CD14-positive monocyte (primary cell): ENCODE results near the gene HDAC4. TPM values are rescaled to one million over a fixed set of nuclear protein-coding genes. Genes with fewer than 3 reads are reported as not detected.

Experiments
- DNase-seq, 3 donors: peaks; one replicate each; pipeline ENCODE4 v3.0.0-alpha.2; 2011 to 2022
- H2AFZ ChIP-seq: 2 replicates; pipeline ENCODE4 v1.6.0; 2012; ENCODE audit warnings: mild to moderate bottlenecking, low read depth, low read length, inconsistent platforms; ENCODE audit not compliant: insufficient read depth, poor library complexity, severe bottlenecking
- H3K27ac ChIP-seq, 2 donors: 1 replicate in 1 of 2; 2 replicates in 1 of 2; pipeline ENCODE4 v1.5.1; 2012 to 2013; ENCODE audit warnings: low read length in 2 of 2, control low read depth in 1 of 2, inconsistent platforms in 1 of 2, low read depth in 1 of 2, mild to moderate bottlenecking in 1 of 2
- H3K27me3 ChIP-seq, 2 donors: one replicate each; pipeline versions ENCODE4 v1.6.0 to v1.6.1; 2011 to 2013; ENCODE audit warnings: low read length in 2 of 2; ENCODE audit not compliant: control insufficient read depth in 2 of 2, insufficient read depth in 2 of 2
- H3K36me3 ChIP-seq, 2 donors: replicated peaks in 1 of 2; 1 replicate in 1 of 2; 2 replicates in 1 of 2; pipeline versions ENCODE4 v1.5.1 to v1.6.1; 2012 to 2013; ENCODE audit warnings: low read length in 2 of 2, control low read depth in 1 of 2, inconsistent platforms in 1 of 2, mild to moderate bottlenecking in 1 of 2; ENCODE audit not compliant: insufficient read depth in 2 of 2, control insufficient read depth in 1 of 2
- H3K4me1 ChIP-seq, 2 donors: 1 replicate in 1 of 2; 2 replicates in 1 of 2; pipeline versions ENCODE4 v1.5.1 to v1.6.1; 2012 to 2013; ENCODE audit warnings: low read length in 2 of 2, control low read depth in 1 of 2, inconsistent platforms in 1 of 2, mild to moderate bottlenecking in 1 of 2, moderate library complexity in 1 of 2; ENCODE audit not compliant: insufficient read depth in 2 of 2, control insufficient read depth in 1 of 2
- H3K4me2 ChIP-seq: replicated peaks from 2 replicates; pipeline ENCODE3; 2012; ENCODE audit warnings: low read length, moderate library complexity, mild to moderate bottlenecking; ENCODE audit not compliant: poor library complexity, severe bottlenecking; ENCODE audit errors: extremely low read depth
- H3K4me3 ChIP-seq, 3 experiments: fragments of 200-600 bp in 1 of 3; sonication (generic) in 1 of 3; replicated peaks in 1 of 3; 1 replicate in 2 of 3; 2 replicates in 1 of 3; pipeline ENCODE4 v1.5.1; 2011 to 2013; ENCODE audit warnings: low read length in 3 of 3, mild to moderate bottlenecking in 3 of 3, control low read depth in 2 of 3, low read depth in 2 of 3, inconsistent platforms in 1 of 3, moderate library complexity in 1 of 3
- H3K79me2 ChIP-seq: 2 replicates; pipeline ENCODE4 v1.6.0; 2012; ENCODE audit warnings: mild to moderate bottlenecking, control low read depth, inconsistent platforms, low read length, moderate library complexity; ENCODE audit not compliant: insufficient read depth
- H3K9ac ChIP-seq: 2 replicates; pipeline ENCODE4 v1.6.0; 2017; ENCODE audit warnings: low read length, mild to moderate bottlenecking; ENCODE audit not compliant: insufficient read depth, poor library complexity, severe bottlenecking
- H3K9me3 ChIP-seq, 2 donors: replicated peaks in 1 of 2; 1 replicate in 1 of 2; 2 replicates in 1 of 2; pipeline versions ENCODE4 v1.5.1 to v1.6.1; 2012 to 2013; ENCODE audit warnings: low read length in 2 of 2, control low read depth in 1 of 2; ENCODE audit not compliant: control insufficient read depth in 1 of 2, insufficient read depth in 1 of 2
- H4K20me1 ChIP-seq: 2 replicates; pipeline ENCODE4 v1.6.0; 2012; ENCODE audit warnings: mild to moderate bottlenecking, low read length, control low read depth, moderate library complexity; ENCODE audit not compliant: insufficient read depth
- H3K27ac Mint-ChIP-seq, 7 donors: one replicate each; pipeline ENCODE4 v1.8.0; 2020; ENCODE audit warnings: mild to moderate bottlenecking in 7 of 7, mixed read lengths in 7 of 7, moderate library complexity in 6 of 7, inconsistent platforms in 2 of 7
- H3K27me3 Mint-ChIP-seq, 3 donors: one replicate each; pipeline ENCODE4 v1.8.0; 2021 to 2022; ENCODE audit warnings: low read depth in 3 of 3, mild to moderate bottlenecking in 3 of 3, mixed read lengths in 3 of 3, moderate library complexity in 3 of 3, inconsistent platforms in 1 of 3
- H3K36me3 Mint-ChIP-seq, 2 donors: one replicate each; pipeline ENCODE4 v1.8.0; 2020; ENCODE audit warnings: mixed read lengths in 2 of 2, inconsistent platforms in 1 of 2, mild to moderate bottlenecking in 1 of 2
- H3K4me1 Mint-ChIP-seq: one replicate; pipeline ENCODE4 v1.8.0; 2020; ENCODE audit warnings: mild to moderate bottlenecking, mixed read lengths
- H3K4me3 Mint-ChIP-seq, 2 donors: one replicate each; pipeline ENCODE4 v1.8.0; 2020; ENCODE audit warnings: mild to moderate bottlenecking in 2 of 2, mixed read lengths in 2 of 2, moderate library complexity in 1 of 2
- H3K9me3 Mint-ChIP-seq, 7 donors: one replicate each; pipeline ENCODE4 v1.8.0; 2020 to 2022; ENCODE audit warnings: mixed read lengths in 7 of 7, mild to moderate bottlenecking in 6 of 7, moderate library complexity in 6 of 7, inconsistent platforms in 2 of 7
- CTCF ChIP-seq: fragments of 200-600 bp; IDR thresholded peaks from one replicate; pipeline ENCODE4 v1.8.0; 2022; ENCODE audit warnings: antibody characterized with exemption, mild to moderate bottlenecking
- WGBS: methylation state at CpG from one replicate; pipeline ENCODE4 v1.1.5; 2013; ENCODE audit warnings: missing lambda C conversion rate; ENCODE audit not compliant: insufficient coverage; 5-methylcytosine and 5-hydroxymethylcytosine counted together
- intact Hi-C, 2 donors: fragments of 100-400 bp; cut with micrococcal nuclease; formaldehyde crosslinking; loops; one replicate each; pipeline versions ENCODE4 v1.15.0 to v1.15.1; 2023
- polyA plus RNA-seq, 3 donors: library from polyadenylated mRNA; depleted of rRNA in 1 of 3; unstranded in 2 of 3; stranded (reverse) in 1 of 3; fragments of 300-500 nt in 2 of 3; fragments of >200 nt in 1 of 3; fragmentation: Illumina TruSeq in 2 of 3; gene quantifications; 1 replicate in 2 of 3; 2 replicates in 1 of 3; pipeline ENCODE4 v1.2.3, GENCODE V29; 2012 to 2021

HDAC4 gene
- polyA plus RNA-seq, 3 donors = 3.3 to 23.0 (median 4.5) TPM

DNA sequence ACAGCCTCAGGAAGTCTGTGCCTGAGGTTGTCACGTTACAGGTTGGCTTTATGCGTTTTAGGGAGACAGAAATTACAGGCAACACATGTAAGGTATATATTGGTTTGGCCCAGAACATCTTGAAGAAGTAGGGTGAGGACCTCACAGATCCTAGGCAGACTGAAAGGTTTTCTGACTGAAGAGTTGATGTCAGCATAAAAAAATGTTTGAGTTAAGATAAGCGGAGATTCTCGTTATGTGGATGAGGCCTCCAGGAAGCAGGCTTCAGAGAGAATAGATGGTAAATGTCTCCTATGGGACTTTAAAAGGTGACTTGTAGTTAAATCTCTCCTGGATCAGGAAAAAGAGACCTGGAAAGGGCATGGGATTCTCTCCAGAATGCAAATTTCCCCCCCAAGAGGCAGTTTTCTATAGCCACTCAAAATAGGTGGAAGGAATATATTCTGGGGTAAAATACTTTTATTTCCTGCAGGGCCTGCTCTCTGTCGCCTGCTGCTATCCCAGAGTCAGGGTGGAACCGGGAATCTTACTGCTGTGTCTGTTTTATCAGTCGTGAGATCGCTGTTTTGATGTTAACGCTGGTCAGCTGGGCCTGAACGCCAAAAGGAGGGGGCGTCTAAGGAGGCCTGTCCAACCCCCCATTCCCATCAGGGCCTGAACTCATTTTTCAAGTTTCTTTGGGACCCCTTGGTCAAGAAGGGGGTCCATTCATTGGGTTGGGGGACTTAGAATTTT, 171.1 kb downstream of the HDAC4 start:
- peaks cover 88% of the 10 kb centered on the region for H3K4me1 Mint-ChIP-seq
- Histone ChIP-seq H3K9ac (no peak overlapping the region), H3K9me3 (no peaks in the 10 kb centered on the region), H3K79me2 (peaks cover 100% of the 10 kb centered on the region), H3K4me2 (peak overlapping the region; percentile 48), H4K20me1 (no peaks in the 10 kb centered on the region), H3K4me3 (peak overlapping the region in 1 of 3 experiments; percentile 39), H3K27me3 (no peaks in the 10 kb centered on the region), H3K27ac (peak overlapping the region; percentile 74 to 86), H3K4me1 (peaks cover 95 to 98% of the 10 kb centered on the region in 2 donors), H2AFZ (no peak overlapping the region), H3K36me3 (peaks cover 0 to 7% of the 10 kb centered on the region in 2 donors)
- peak overlapping the region; percentile 88 to 96 (median 94) for H3K27ac Mint-ChIP-seq
- no peak for TF ChIP-seq CTCF
- intact Hi-C loops = loop anchor here in 1 of 2 donors (10.0 kb wide), 1 partner anchor 275 kb away; no protein-coding TSS in a partner anchor
- peaks cover 32 to 33% of the 10 kb centered on the region in 2 donors for H3K36me3 Mint-ChIP-seq
- H3K9me3 Mint-ChIP-seq = no peaks in the 10 kb centered on the region
- peaks cover 0 to 2% (median 0%) of the 10 kb centered on the region in 3 donors for H3K27me3 Mint-ChIP-seq
- 90% methylated on average over 7 of the region's 11 CpGs for WGBS
- H3K4me3 Mint-ChIP-seq = peak overlapping the region; percentile 74 to 76
- no peak for DNase-seq

DNA sequence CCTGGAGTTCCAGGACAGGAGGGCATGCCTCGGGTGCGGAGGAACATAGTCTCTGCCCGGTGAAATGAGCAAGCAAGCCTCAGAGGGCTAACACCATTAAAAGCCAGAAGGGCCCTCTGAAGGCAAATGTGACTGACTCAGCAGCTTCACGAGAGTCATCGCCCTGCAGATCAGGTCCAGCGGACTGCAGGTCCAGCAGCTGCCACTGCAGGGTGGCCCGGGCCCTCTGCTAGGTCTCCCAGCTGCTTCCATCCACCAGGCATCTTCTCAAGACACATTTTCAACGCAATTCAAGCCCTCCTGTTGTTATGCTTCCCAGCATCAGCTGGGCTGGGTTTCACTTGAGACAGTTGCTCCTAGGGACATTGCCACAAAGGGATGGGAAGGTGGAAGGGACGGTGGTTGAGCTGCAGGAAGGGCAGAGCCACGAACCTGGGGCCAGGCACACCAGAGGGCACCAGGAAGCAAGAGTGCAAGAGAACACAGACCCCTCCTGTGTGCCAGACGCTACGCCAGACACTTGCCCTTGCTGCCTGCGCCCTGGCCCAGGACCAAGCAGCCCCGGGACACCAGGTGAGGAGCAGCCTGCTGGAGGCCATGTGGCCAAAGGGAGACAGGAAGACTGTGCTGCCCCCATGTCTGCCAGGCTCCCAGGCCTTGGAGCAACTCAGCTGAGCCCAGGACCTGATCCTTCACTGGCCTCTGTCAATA, 173.0 kb downstream of the HDAC4 start:
- no peaks in the 10 kb centered on the region for H3K27me3 ChIP-seq
- H3K79me2 ChIP-seq = peaks cover 97% of the 10 kb centered on the region
- H3K9me3 ChIP-seq = no peaks in the 10 kb centered on the region
- no peak overlapping the region for H2AFZ ChIP-seq
- intact Hi-C loops = loop anchor here in 1 of 2 donors (10.0 kb wide), 1 partner anchor 277 kb away; no protein-coding TSS in a partner anchor
- peaks cover 98% of the 10 kb centered on the region in 2 donors for H3K4me1 ChIP-seq
- Mint-ChIP-seq H3K27me3 (peaks cover 0 to 2% (median 0%) of the 10 kb centered on the region in 3 donors), H3K9me3 (no peaks in the 10 kb centered on the region), H3K4me3 (no peak overlapping the region), H3K4me1 (peaks cover 89% of the 10 kb centered on the region), H3K36me3 (peaks cover 22 to 23% of the 10 kb centered on the region in 2 donors), H3K27ac (peak overlapping the region; percentile 24 to 100 (median 97))
- DNase-seq = peak in 2 of 3 donors; percentile 34 to 49
- H4K20me1 ChIP-seq = no peaks in the 10 kb centered on the region
- H3K4me3 ChIP-seq = peak overlapping the region in 1 of 3 experiments; percentile 1
- WGBS = 61% methylated on average over 13 of the region's 14 CpGs
- TF ChIP-seq CTCF = no peak
- no peaks in the 10 kb centered on the region for H3K36me3 ChIP-seq
- H3K4me2 ChIP-seq = peak overlapping the region; percentile 18
- peak overlapping the region; percentile 92 to 100 for H3K27ac ChIP-seq
- peak overlapping the region; percentile 16 for H3K9ac ChIP-seq
